Mononuclear cell (primary cell): ENCODE measurements around the gene SMIM24. TPM values are rescaled to one million over a fixed set of nuclear protein-coding genes. Genes with fewer than 3 reads are reported as not detected.
"Not testable (repeated sequence)": the region's sequence is repeated elsewhere in the genome, so short reads cannot be mapped to it uniquely, and the experiment has no call there.

ENCODE experiments used
- H3K27me3 ChIP-seq: 2 replicates; pipeline ENCODE4 v1.6.0; 2011; ENCODE audit warnings: low read length, control low read depth; ENCODE audit not compliant: insufficient read depth
- H3K4me1 ChIP-seq: 2 replicates; pipeline ENCODE4 v1.5.1; 2011; ENCODE audit warnings: mild to moderate bottlenecking, low read length, control low read depth; ENCODE audit not compliant: insufficient read depth
- H3K4me3 ChIP-seq: 2 replicates; pipeline ENCODE4 v1.5.1; 2011; ENCODE audit warnings: mild to moderate bottlenecking, low read length, moderate library complexity
- H3K9me3 ChIP-seq: 2 replicates; pipeline ENCODE4 v1.5.1; 2011; ENCODE audit warnings: low read depth, mild to moderate bottlenecking, control low read depth, low read length
- total RNA-seq: library from RNA; depleted of rRNA; stranded (reverse); fragments of >200 nt; gene quantifications from one replicate; pipeline ENCODE4 v1.2.3, GENCODE V29; 2012

Gene SMIM24
- total RNA-seq, 1 donor = not detected

GRCh38 chr19:3448616-3449334, 31.6 kb downstream of the SMIM24 start:
- no peaks in the 10 kb centered on the region for H3K9me3 ChIP-seq
- H3K4me3 ChIP-seq = no peak overlapping the region
- no peaks in the 10 kb centered on the region for H3K27me3 ChIP-seq
- no peaks in the 10 kb centered on the region for H3K4me1 ChIP-seq

- not testable (repeated sequence) for H3K4me3 ChIP-seq, H3K9me3 ChIP-seq, H3K4me1 ChIP-seq, H3K27me3 ChIP-seq
Measured at GRCh38 chr19:3446657-3447056, 33.7 kb downstream of the SMIM24 start.

- Histone ChIP-seq H3K27me3 (no peaks in the 10 kb centered on the region), H3K9me3 (no peaks in the 10 kb centered on the region), H3K4me1 (no peaks in the 10 kb centered on the region), H3K4me3 (no peak overlapping the region)
Measured at GRCh38 chr19:3444695-3445234, 35.6 kb downstream of the SMIM24 start.

- Histone ChIP-seq H3K4me3 (no peak overlapping the region), H3K4me1 (no peaks in the 10 kb centered on the region), H3K27me3 (no peaks in the 10 kb centered on the region), H3K9me3 (no peaks in the 10 kb centered on the region)
Measured at GRCh38 chr19:3443840-3444694, 36.3 kb downstream of the SMIM24 start.

GRCh38 chr19:3442487-3443071, 37.7 kb downstream of the SMIM24 start:
- H3K9me3 ChIP-seq = no peaks in the 10 kb centered on the region
- no peaks in the 10 kb centered on the region for H3K27me3 ChIP-seq
- H3K4me3 ChIP-seq = no peak overlapping the region

GRCh38 chr19:3441986-3442329, 38.4 kb downstream of the SMIM24 start:
- no peaks in the 10 kb centered on the region for H3K9me3 ChIP-seq
- no peak overlapping the region for H3K4me3 ChIP-seq
- H3K4me1 ChIP-seq = no peaks in the 10 kb centered on the region
- H3K27me3 ChIP-seq = no peaks in the 10 kb centered on the region

More at GRCh38 chr19:3442487-3443071, 37.7 kb downstream of the SMIM24 start:
- no peaks in the 10 kb centered on the region for H3K4me1 ChIP-seq

GRCh38 chr19:3441089-3441985, 39.0 kb downstream of the SMIM24 start:
- Histone ChIP-seq H3K27me3 (no peaks in the 10 kb centered on the region), H3K4me1 (no peaks in the 10 kb centered on the region), H3K9me3 (no peaks in the 10 kb centered on the region), H3K4me3 (no peak overlapping the region)

- H3K9me3 ChIP-seq = no peaks in the 10 kb centered on the region
- H3K4me1 ChIP-seq = peaks cover 5% of the 10 kb centered on the region
- no peaks in the 10 kb centered on the region for H3K27me3 ChIP-seq
- H3K4me3 ChIP-seq = no peak overlapping the region
Measured at GRCh38 chr19:3440082-3440481, 40.2 kb downstream of the SMIM24 start.

- Histone ChIP-seq H3K27me3 (no peaks in the 10 kb centered on the region), H3K4me3 (peak overlapping the region; percentile 64), H3K4me1 (peaks cover 17% of the 10 kb centered on the region)
Measured at GRCh38 chr19:3434630-3435553, 45.4 kb downstream of the SMIM24 start.

GRCh38 chr19:3433805-3434540, 46.4 kb downstream of the SMIM24 start:
- no peak overlapping the region for H3K4me3 ChIP-seq

More at GRCh38 chr19:3434630-3435553, 45.4 kb downstream of the SMIM24 start:
- no peaks in the 10 kb centered on the region for H3K9me3 ChIP-seq

GRCh38 chr19:3433313-3433712, 47.0 kb downstream of the SMIM24 start:
- peaks cover 30% of the 10 kb centered on the region for H3K4me1 ChIP-seq
- no peak overlapping the region for H3K4me3 ChIP-seq
- no peaks in the 10 kb centered on the region for H3K27me3 ChIP-seq
- H3K9me3 ChIP-seq = no peaks in the 10 kb centered on the region

More at GRCh38 chr19:3433805-3434540, 46.4 kb downstream of the SMIM24 start:
- Histone ChIP-seq H3K27me3 (no peaks in the 10 kb centered on the region), H3K9me3 (no peaks in the 10 kb centered on the region), H3K4me1 (peaks cover 23% of the 10 kb centered on the region)

- H3K4me1 ChIP-seq = peaks cover 34% of the 10 kb centered on the region
- H3K4me3 ChIP-seq = no peak overlapping the region
- H3K27me3 ChIP-seq = no peaks in the 10 kb centered on the region
- no peaks in the 10 kb centered on the region for H3K9me3 ChIP-seq
Measured at GRCh38 chr19:3431760-3432397, 48.4 kb downstream of the SMIM24 start.

- H3K27me3 ChIP-seq, H3K9me3 ChIP-seq, H3K4me3 ChIP-seq: not testable (repeated sequence)
- peaks cover 30% of the 10 kb centered on the region for H3K4me1 ChIP-seq
Measured at GRCh38 chr19:3430366-3430680, 50.0 kb downstream of the SMIM24 start.
